Trophoblast cell (in vitro differentiated cells and primary cell): Measurements from ENCODE around the gene CST2.
"Not testable (repeated sequence)": the region's sequence is repeated elsewhere in the genome, so short reads cannot be mapped to it uniquely, and the experiment has no call there.

Source experiments
- DNase-seq, 2 donors: peaks; one replicate each; pipeline ENCODE4 v3.0.0-alpha.2; 2016
- H2AFZ ChIP-seq: 2 replicates; pipeline ENCODE4 v1.6.1; 2013; ENCODE audit warnings: low read length, moderate library complexity, mild to moderate bottlenecking; ENCODE audit not compliant: insufficient read depth, poor library complexity
- H2AK5ac ChIP-seq: 2 replicates; pipeline ENCODE4 v1.6.1; 2013; ENCODE audit warnings: mild to moderate bottlenecking, low read length
- H2BK120ac ChIP-seq: 2 replicates; pipeline ENCODE4 v1.6.1; 2013; ENCODE audit warnings: low read length, mild to moderate bottlenecking, moderate library complexity; ENCODE audit not compliant: insufficient read depth, poor library complexity
- H2BK12ac ChIP-seq: 2 replicates; pipeline ENCODE4 v1.6.1; 2013; ENCODE audit warnings: mild to moderate bottlenecking, low read length, moderate library complexity
- H2BK5ac ChIP-seq: 2 replicates; pipeline ENCODE4 v1.6.1; 2013; ENCODE audit warnings: low read length, low read depth, moderate library complexity, mild to moderate bottlenecking; ENCODE audit not compliant: poor library complexity
- H3K14ac ChIP-seq: 2 replicates; pipeline ENCODE4 v1.6.1; 2013; ENCODE audit warnings: mild to moderate bottlenecking, low read length
- H3K18ac ChIP-seq: 2 replicates; pipeline ENCODE4 v1.6.1; 2013; ENCODE audit warnings: mild to moderate bottlenecking, low read length
- H3K23ac ChIP-seq: 2 replicates; pipeline ENCODE4 v1.6.1; 2013; ENCODE audit warnings: low read length
- H3K27ac ChIP-seq: 2 replicates; pipeline ENCODE4 v1.5.1; 2013; ENCODE audit warnings: low read depth, mild to moderate bottlenecking, inconsistent platforms, low read length, moderate library complexity
- H3K27me3 ChIP-seq: 2 replicates; pipeline ENCODE4 v1.6.1; 2013; ENCODE audit warnings: inconsistent platforms, mild to moderate bottlenecking, low read length, moderate library complexity; ENCODE audit not compliant: insufficient read depth
- H3K36me3 ChIP-seq, 2 experiments: 1 replicate in 1 of 2; 2 replicates in 1 of 2; pipeline ENCODE4 v1.6.1; 2013; ENCODE audit warnings: low read length in 2 of 2, mild to moderate bottlenecking in 2 of 2, moderate library complexity in 1 of 2; ENCODE audit not compliant: insufficient read depth in 2 of 2, control insufficient read depth in 1 of 2
- H3K4ac ChIP-seq: 2 replicates; pipeline ENCODE4 v1.6.1; 2013; ENCODE audit warnings: low read depth, mild to moderate bottlenecking, low read length, moderate library complexity
- H3K4me1 ChIP-seq, 2 experiments: 1 replicate in 1 of 2; 2 replicates in 1 of 2; pipeline ENCODE4 v1.6.1; 2013; ENCODE audit warnings: low read length in 2 of 2, mild to moderate bottlenecking in 2 of 2, moderate library complexity in 1 of 2; ENCODE audit not compliant: insufficient read depth in 2 of 2, control insufficient read depth in 1 of 2
- H3K4me2 ChIP-seq: 2 replicates; pipeline ENCODE4 v1.6.1; 2013; ENCODE audit warnings: inconsistent platforms, mild to moderate bottlenecking, low read length, moderate library complexity
- H3K4me3 ChIP-seq: 2 replicates; pipeline ENCODE4 v1.5.1; 2013; ENCODE audit warnings: mild to moderate bottlenecking, low read depth, low read length, inconsistent platforms
- H3K79me1 ChIP-seq: one replicate; pipeline ENCODE4 v1.6.1; 2013; ENCODE audit warnings: low read length
- H3K79me2 ChIP-seq: 2 replicates; pipeline ENCODE4 v1.6.1; 2013; ENCODE audit warnings: low read length, mild to moderate bottlenecking; ENCODE audit not compliant: control insufficient read depth, insufficient read depth, poor library complexity
- H3K9ac ChIP-seq: 2 replicates; pipeline ENCODE4 v1.6.1; 2013; ENCODE audit warnings: mild to moderate bottlenecking, low read length
- H3K9me3 ChIP-seq: 2 replicates; pipeline ENCODE4 v1.6.1; 2013; ENCODE audit warnings: low read depth, mild to moderate bottlenecking, control low read depth, inconsistent platforms, low read length; ENCODE audit not compliant: insufficient read depth
- H4K12ac ChIP-seq: 2 replicates; pipeline ENCODE4 v1.6.1; 2013; ENCODE audit warnings: low read depth, mild to moderate bottlenecking, low read length, moderate library complexity
- H4K8ac ChIP-seq: 2 replicates; pipeline ENCODE4 v1.6.1; 2013; ENCODE audit warnings: low read depth, mild to moderate bottlenecking, low read length, moderate library complexity
- H4K91ac ChIP-seq: one replicate; pipeline ENCODE4 v1.6.1; 2013; ENCODE audit warnings: low read depth, mild to moderate bottlenecking, low read length, moderate library complexity
- WGBS: extraction: QIAGEN DNeasy Blood & Tissue Kit; methylation state at CpG from one replicate; pipeline ENCODE4 v1.1.7; 2013; ENCODE audit warnings: missing lambda C conversion rate; ENCODE audit not compliant: insufficient read length, insufficient coverage; ENCODE audit errors: extremely low coverage; 5-methylcytosine and 5-hydroxymethylcytosine counted together

CST2 gene

GRCh38 chr20:23867152-23867776 lies 40.7 kb upstream of the CST2 start:
- Histone ChIP-seq H3K4me2 (no peak overlapping the region), H3K4me3 (no peak overlapping the region), H2BK120ac (no peak overlapping the region), H3K9ac (no peak overlapping the region), H2AK5ac (no peak overlapping the region), H3K4me1 (no peaks in the 10 kb centered on the region), H4K12ac (no peak overlapping the region), H2BK5ac (no peak overlapping the region), H3K4ac (no peak overlapping the region), H3K18ac (no peak overlapping the region), H4K91ac (no peak overlapping the region), H3K27me3 (no peaks in the 10 kb centered on the region), H3K79me2 (no peaks in the 10 kb centered on the region), H3K23ac (no peak overlapping the region), H4K8ac (no peak overlapping the region), H3K9me3 (no peaks in the 10 kb centered on the region), H2AFZ (no peak overlapping the region), H3K14ac (no peak overlapping the region), H2BK12ac (no peak overlapping the region), H3K27ac (no peak overlapping the region), H3K79me1 (no peaks in the 10 kb centered on the region), H3K36me3 (no peaks in the 10 kb centered on the region)
- no peak for DNase-seq
- WGBS: no CpG with 5 or more reads among the region's 9 CpGs

DNA sequence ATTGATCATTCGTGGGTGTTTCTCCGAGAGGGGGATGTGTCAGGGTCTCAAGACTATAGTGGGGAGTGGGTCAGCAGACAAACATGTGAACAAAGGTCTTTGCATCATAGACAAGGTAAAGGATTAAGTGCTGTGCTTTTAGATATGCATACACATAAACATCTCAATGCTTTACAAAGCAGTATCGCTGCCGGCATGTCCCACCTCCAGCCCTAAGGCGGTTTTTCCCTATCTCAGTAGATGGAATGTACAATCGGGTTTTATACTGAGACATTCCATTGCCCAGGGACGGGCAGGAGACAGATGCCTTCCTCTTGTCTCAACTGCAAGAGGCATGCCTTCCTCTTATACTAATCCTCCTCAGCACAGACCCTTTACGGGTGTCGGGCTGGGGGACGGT lies 34.2 kb upstream of the CST2 start:
- H3K79me2 ChIP-seq, H3K36me3 ChIP-seq, H3K23ac ChIP-seq: not testable (repeated sequence)

GRCh38 chr20:23857962-23858595 lies 31.6 kb upstream of the CST2 start:
- no peak overlapping the region for H3K14ac ChIP-seq
- no peak overlapping the region for H3K4me3 ChIP-seq
- no peaks in the 10 kb centered on the region for H3K79me1 ChIP-seq
- H2AK5ac ChIP-seq: no peak overlapping the region
- no peak overlapping the region for H3K27ac ChIP-seq
- no peaks in the 10 kb centered on the region for H3K4me1 ChIP-seq
- no peak overlapping the region for H4K12ac ChIP-seq
- H3K18ac ChIP-seq: no peak overlapping the region
- H2BK12ac ChIP-seq: no peak overlapping the region
- no peaks in the 10 kb centered on the region for H3K36me3 ChIP-seq
- no peak overlapping the region for H3K4me2 ChIP-seq
- H3K23ac ChIP-seq: no peak overlapping the region
- H2BK5ac ChIP-seq: no peak overlapping the region
- H3K79me2 ChIP-seq: no peaks in the 10 kb centered on the region
- H4K91ac ChIP-seq: no peak overlapping the region
- H2AFZ ChIP-seq: no peak overlapping the region
- no peak overlapping the region for H2BK120ac ChIP-seq
- WGBS: no CpG with 5 or more reads among the region's 9 CpGs
- no peak overlapping the region for H3K9ac ChIP-seq
- DNase-seq: no peak
- no peak overlapping the region for H3K4ac ChIP-seq
- peaks cover 3% of the 10 kb centered on the region for H3K9me3 ChIP-seq
- H3K27me3 ChIP-seq: no peaks in the 10 kb centered on the region
- no peak overlapping the region for H4K8ac ChIP-seq

More for the DNA sequence above, 34.2 kb upstream of the CST2 start:
- H2BK120ac ChIP-seq, H4K8ac ChIP-seq, H3K4me3 ChIP-seq, H3K79me1 ChIP-seq, H3K4ac ChIP-seq, H2AK5ac ChIP-seq, H2BK12ac ChIP-seq, H2AFZ ChIP-seq, H2BK5ac ChIP-seq, H3K9me3 ChIP-seq, H3K18ac ChIP-seq, H4K12ac ChIP-seq, H4K91ac ChIP-seq, H3K14ac ChIP-seq, H3K9ac ChIP-seq, H3K4me1 ChIP-seq, DNase-seq, H3K4me2 ChIP-seq, H3K27ac ChIP-seq, H3K27me3 ChIP-seq: not testable (repeated sequence)
- WGBS: no CpG with 5 or more reads among the region's 10 CpGs

DNA sequence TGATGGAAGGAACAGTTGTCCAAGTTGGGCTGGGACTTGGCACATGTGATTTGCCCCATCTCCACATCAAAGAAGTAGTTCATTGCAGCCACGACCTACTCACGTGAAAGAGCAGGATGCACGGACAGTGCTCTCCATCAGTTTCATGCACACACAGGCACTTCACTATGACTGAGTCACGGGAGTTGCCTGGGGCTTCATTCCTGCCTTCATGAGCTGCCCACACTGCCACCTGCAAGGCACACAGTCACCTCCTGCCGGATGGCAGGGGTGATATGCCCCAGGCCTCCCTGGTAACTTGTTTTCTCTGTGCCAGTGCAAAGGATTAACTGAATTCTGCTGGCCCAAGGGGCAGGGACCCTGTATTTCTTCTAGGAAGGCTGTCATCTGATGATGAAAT lies 30.2 kb upstream of the CST2 start:
- Histone ChIP-seq H3K9ac (no peak overlapping the region), H3K4me2 (no peak overlapping the region), H3K36me3 (no peaks in the 10 kb centered on the region), H4K8ac (no peak overlapping the region), H3K79me1 (no peaks in the 10 kb centered on the region), H3K9me3 (peaks cover 3% of the 10 kb centered on the region), H3K4me3 (no peak overlapping the region), H2BK12ac (no peak overlapping the region), H3K4me1 (no peaks in the 10 kb centered on the region), H2AFZ (no peak overlapping the region), H3K79me2 (no peaks in the 10 kb centered on the region), H2BK120ac (no peak overlapping the region), H2BK5ac (no peak overlapping the region), H3K14ac (no peak overlapping the region), H3K27me3 (no peaks in the 10 kb centered on the region), H3K18ac (no peak overlapping the region), H2AK5ac (no peak overlapping the region), H3K4ac (no peak overlapping the region), H3K23ac (no peak overlapping the region), H3K27ac (no peak overlapping the region), H4K91ac (no peak overlapping the region), H4K12ac (no peak overlapping the region)
- peak in 1 of 2 donors; percentile 19 for DNase-seq
- WGBS: no CpG with 5 or more reads among the region's 5 CpGs
